Hair follicular keratinocyte (primary cell): Measurements from ENCODE around the gene SIX4. TPM values are rescaled to one million over a fixed set of nuclear protein-coding genes. Genes with fewer than 3 reads are reported as not detected.

Experiments
- total RNA-seq: library from RNA; depleted of rRNA; stranded (reverse); fragments of >200 nt; gene quantifications from 2 replicates; pipeline ENCODE4 v1.2.3, GENCODE V29; 2015

SIX4 gene
- 9.5 and 12.3 TPM in 2 replicates for total RNA-seq

DNA sequence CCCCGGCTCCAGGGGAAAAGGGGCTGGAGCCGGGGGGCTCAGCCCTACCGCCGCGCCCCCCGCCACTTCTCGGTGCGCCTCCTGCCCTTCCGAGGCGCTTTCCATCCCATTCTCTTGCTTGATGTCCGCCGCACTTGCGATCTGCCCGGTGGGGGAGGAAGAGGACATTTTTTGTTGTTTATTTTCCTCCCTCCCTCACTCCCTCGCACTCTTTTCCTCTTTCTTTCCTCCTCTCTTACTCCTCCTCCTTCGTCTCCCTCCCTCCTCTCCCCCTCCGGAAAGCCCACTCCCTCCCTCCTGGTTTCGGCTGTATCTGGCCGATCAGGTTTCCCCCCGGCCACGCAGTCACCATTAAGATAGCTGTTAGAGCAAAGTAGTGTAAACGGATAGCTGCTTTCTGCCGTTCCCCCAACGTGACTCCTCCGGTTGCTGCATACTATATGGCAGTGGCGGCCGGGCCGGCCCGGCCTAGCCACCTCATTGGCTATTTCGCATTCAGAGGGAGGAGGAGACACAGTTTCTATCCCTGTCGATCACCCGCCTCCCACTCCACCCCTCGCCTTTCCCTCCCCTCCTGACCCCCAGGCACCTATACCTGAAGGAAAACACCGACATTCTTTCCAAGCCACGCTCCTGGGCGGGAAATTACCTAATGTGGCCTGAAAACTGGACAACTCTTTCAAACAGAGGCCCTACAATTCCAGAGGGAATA is at the start of gene SIX4:
SIX4 (minus strand) TSS at position 445 of the 712 bp plus-strand sequence; CDS start at position 168, 277 bp downstream.

DNA sequence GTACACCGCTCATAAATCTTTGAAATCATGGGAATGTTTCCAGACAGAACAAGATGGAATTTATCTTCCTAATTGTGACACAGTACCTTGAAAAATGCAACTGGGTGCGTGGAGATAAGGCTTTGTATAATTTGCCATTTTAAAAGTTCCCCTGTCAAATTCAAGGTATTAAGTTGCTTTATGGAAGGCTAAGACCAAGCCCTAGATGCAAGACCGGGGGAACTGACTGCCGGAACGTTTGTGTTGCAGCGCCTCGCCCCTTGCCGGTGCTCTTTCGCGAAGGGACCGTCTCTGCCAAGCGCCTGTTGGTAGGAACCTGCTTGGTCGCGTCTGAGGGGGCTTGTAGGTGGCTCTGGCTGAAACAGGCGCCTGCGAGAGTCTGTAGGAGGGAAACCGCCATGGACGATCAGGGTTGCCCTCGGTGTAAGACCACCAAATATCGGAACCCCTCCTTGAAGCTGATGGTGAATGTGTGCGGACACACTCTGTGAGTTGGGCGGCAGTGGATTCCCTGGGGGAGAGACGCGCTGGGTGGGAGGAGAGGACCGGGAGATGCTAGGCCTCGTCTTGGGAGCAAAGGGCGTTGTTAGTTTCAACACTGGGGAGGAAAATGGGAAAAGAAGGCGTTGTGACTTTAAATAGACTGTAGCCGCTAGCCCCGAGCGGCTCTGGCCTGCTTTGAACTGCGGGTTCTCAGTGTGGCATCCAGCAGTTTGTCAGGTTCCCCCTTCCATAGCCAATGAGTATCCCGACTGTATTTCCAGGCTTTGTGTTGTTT is 10.5 kb upstream of the SIX4 start, which contains the start of gene MNAT1:
MNAT1 (plus strand) TSS at position 297 of the 778 bp plus-strand sequence; CDS start at position 399, 102 bp downstream.

Other genes with a start within 250 kb of the SIX4 start
- not detected in 2 replicates for gene C14orf39, start 238.3 kb downstream of the SIX4 start, total RNA-seq
- not detected in 2 replicates for gene SIX6, start 215.2 kb downstream of the SIX4 start, total RNA-seq
- 0.15 TPM in 1 of 2 replicates, not detected in the other for gene SIX1, start 74.9 kb downstream of the SIX4 start, total RNA-seq
- gene MNAT1, start 10.4 kb upstream of the SIX4 start, total RNA-seq, result 55.9 and 78.4 TPM in 2 replicates